ENCODE results near the gene KCNB1. TPM values are rescaled to one million over a fixed set of nuclear protein-coding genes. Genes with fewer than 3 reads are reported as not detected.

Gene KCNB1
- total and polyA plus RNA-seq, 2 donors (not counting 1 experiment from before 2014, with no cell fraction given), result 0.12 TPM; not detected in 1

DNA sequence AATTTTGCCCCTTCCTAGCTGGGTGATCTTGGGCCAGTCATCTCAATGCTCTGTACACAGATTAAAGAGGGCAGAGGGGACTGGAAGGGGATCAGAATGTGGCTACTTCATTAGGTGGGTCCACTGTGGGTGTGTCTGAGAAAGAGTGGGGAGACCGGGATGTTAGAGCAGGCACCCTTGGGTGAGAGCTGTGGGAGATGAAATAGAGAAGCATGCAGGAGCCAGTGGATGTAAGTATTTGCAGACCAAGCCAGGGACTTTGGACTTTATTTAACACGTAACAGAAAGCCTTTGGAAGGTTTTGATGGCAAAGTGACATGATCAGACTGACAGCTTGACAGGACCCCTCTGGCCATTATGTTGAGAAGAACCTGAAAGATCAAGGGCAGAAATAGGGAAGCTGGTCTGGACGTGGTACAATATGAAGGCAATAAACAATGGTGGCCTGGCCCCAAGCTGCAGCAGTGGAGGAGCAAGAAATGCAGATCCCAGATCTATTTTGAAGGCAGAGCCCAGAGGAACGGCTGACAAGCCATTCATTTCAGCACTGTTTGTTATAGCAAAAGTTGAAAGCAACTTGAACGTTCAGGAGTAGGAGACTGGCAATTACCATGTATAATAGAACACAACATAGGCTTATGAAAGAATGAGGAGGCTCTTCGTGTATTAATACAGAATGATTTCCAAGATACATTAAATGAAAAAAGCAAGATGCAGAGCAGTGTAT is 122.1 kb downstream of the KCNB1 start:
- Histone ChIP-seq H4K20me1 (ENCODE audit: control insufficient read depth, insufficient read depth, low read length, poor library complexity, severe bottlenecking) (no peaks in the 10 kb centered on the region), H3K4me2 (replicated peaks; ENCODE audit: low read depth, low read length, poor library complexity, severe bottlenecking) (no peak overlapping the region), H3K79me2 (ENCODE audit: control insufficient read depth, insufficient read depth, low read length) (no peaks in the 10 kb centered on the region), H2AFZ (ENCODE audit: insufficient read depth, low read depth, low read length, poor library complexity, severe bottlenecking) (no peak overlapping the region), H3K27me3 (replicated peaks in 1 of 4; ENCODE audit: control extremely low read depth in 1 of 4, control insufficient read depth in 3 of 4, insufficient read depth in 4 of 4, low read length in 3 of 4) (no peaks in the 10 kb centered on the region), H3K27ac (ENCODE audit: low read length in 2 of 2) (no peak overlapping the region), H3K4me1 (ENCODE audit: control insufficient read depth in 2 of 2, insufficient read depth in 2 of 2, low read length in 2 of 2) (no peaks in the 10 kb centered on the region), H3K9ac (ENCODE audit: low read length) (no peak overlapping the region), H3K4me3 (ENCODE audit: control extremely low read depth in 1 of 5, extremely low read depth in 1 of 5, insufficient read depth in 1 of 5, low read depth in 2 of 5, low read length in 4 of 5) (no peak overlapping the region), H3K36me3 (replicated peaks in 1 of 2; ENCODE audit: control extremely low read depth in 1 of 2, control insufficient read depth in 1 of 2, extremely low read depth in 1 of 2, insufficient read depth in 2 of 2, low read length in 1 of 2) (no peaks in the 10 kb centered on the region), H3K9me3 (ENCODE audit: control extremely low read depth in 1 of 3, control insufficient read depth in 2 of 3, insufficient read depth in 1 of 3, low read length in 2 of 3) (no peaks in the 10 kb centered on the region)
- intact Hi-C loops (cut with micrococcal nuclease), result no loop called here
- no peak for ATAC-seq (ENCODE audit: low read depth)
- TF ChIP-seq EZH2 (IDR thresholded peaks at IDR 0.05; ENCODE audit: borderline replicate concordance, insufficient read depth, low read depth, low read length, poor library complexity, severe bottlenecking), result no peak
- TF ChIP-seq, protein P1, sequence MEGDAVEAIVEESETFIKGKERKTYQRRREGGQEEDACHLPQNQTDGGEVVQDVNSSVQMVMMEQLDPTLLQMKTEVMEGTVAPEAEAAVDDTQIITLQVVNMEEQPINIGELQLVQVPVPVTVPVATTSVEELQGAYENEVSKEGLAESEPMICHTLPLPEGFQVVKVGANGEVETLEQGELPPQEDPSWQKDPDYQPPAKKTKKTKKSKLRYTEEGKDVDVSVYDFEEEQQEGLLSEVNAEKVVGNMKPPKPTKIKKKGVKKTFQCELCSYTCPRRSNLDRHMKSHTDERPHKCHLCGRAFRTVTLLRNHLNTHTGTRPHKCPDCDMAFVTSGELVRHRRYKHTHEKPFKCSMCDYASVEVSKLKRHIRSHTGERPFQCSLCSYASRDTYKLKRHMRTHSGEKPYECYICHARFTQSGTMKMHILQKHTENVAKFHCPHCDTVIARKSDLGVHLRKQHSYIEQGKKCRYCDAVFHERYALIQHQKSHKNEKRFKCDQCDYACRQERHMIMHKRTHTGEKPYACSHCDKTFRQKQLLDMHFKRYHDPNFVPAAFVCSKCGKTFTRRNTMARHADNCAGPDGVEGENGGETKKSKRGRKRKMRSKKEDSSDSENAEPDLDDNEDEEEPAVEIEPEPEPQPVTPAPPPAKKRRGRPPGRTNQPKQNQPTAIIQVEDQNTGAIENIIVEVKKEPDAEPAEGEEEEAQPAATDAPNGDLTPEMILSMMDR (IDR thresholded peaks at IDR 0.05), result no peak
- WGBS (ENCODE audit: insufficient coverage), result 70% methylated on average over 4 of the region's 6 CpGs
- Mint-ChIP-seq H3K9me3 (ENCODE audit: insufficient read depth) (no peaks in the 10 kb centered on the region), H3K4me1 (no peaks in the 10 kb centered on the region), H3K27me3 (peaks cover 21% of the 10 kb centered on the region), H3K4me3 (no peak overlapping the region), H3K27ac (no peak overlapping the region)
- DNase-seq, result no peak
- ChIA-PET CTCF (no interaction called here), POLR2A (no interaction called here)

DNA sequence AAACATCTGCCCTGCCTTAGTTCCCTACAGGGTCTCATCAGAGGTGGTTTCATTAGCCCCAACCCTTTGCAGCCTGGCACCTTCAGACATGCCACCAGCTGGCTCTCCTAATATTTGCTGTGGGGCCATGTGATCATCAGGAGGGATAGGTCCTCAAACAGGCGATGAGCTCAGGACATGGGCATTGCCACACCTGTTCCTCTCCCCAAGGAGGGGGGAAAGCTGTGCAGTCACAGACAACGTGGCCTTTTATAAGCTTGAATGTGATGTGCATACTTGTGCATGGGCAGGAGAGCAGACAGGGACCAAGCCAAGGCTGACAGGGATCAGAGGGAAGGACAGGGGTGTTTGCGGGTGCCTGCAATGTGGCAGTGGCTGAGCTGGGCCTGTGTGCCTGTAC is 125.8 kb downstream of the KCNB1 start:
- Histone ChIP-seq H3K4me3 (ENCODE audit: control extremely low read depth in 1 of 5, extremely low read depth in 1 of 5, insufficient read depth in 1 of 5, low read depth in 2 of 5, low read length in 4 of 5) (no peak overlapping the region), H3K9ac (ENCODE audit: low read length) (no peak overlapping the region), H3K27ac (ENCODE audit: low read length in 2 of 2) (no peak overlapping the region), H3K4me2 (replicated peaks; ENCODE audit: low read depth, low read length, poor library complexity, severe bottlenecking) (no peak overlapping the region), H3K27me3 (replicated peaks in 1 of 4; ENCODE audit: control extremely low read depth in 1 of 4, control insufficient read depth in 3 of 4, insufficient read depth in 4 of 4, low read length in 3 of 4) (peaks cover 0 to 3% (median 0%) of the 10 kb centered on the region in 4 experiments), H3K36me3 (replicated peaks in 1 of 2; ENCODE audit: control extremely low read depth in 1 of 2, control insufficient read depth in 1 of 2, extremely low read depth in 1 of 2, insufficient read depth in 2 of 2, low read length in 1 of 2) (no peaks in the 10 kb centered on the region), H3K79me2 (ENCODE audit: control insufficient read depth, insufficient read depth, low read length) (no peaks in the 10 kb centered on the region), H3K4me1 (ENCODE audit: control insufficient read depth in 2 of 2, insufficient read depth in 2 of 2, low read length in 2 of 2) (no peaks in the 10 kb centered on the region), H4K20me1 (ENCODE audit: control insufficient read depth, insufficient read depth, low read length, poor library complexity, severe bottlenecking) (no peaks in the 10 kb centered on the region), H3K9me3 (ENCODE audit: control extremely low read depth in 1 of 3, control insufficient read depth in 2 of 3, insufficient read depth in 1 of 3, low read length in 2 of 3) (no peaks in the 10 kb centered on the region), H2AFZ (ENCODE audit: insufficient read depth, low read depth, low read length, poor library complexity, severe bottlenecking) (no peak overlapping the region)
- Mint-ChIP-seq H3K4me3 (no peak overlapping the region), H3K27me3 (peaks cover 29% of the 10 kb centered on the region), H3K27ac (no peak overlapping the region), H3K9me3 (ENCODE audit: insufficient read depth) (no peaks in the 10 kb centered on the region), H3K4me1 (no peaks in the 10 kb centered on the region)
- WGBS (ENCODE audit: insufficient coverage), result no CpG with 5 or more reads among the region's 3 CpGs
- ATAC-seq (ENCODE audit: low read depth), result no peak
- no peak for TF ChIP-seq EZH2 (IDR thresholded peaks at IDR 0.05; ENCODE audit: borderline replicate concordance, insufficient read depth, low read depth, low read length, poor library complexity, severe bottlenecking)
- TF ChIP-seq, protein P1 (IDR thresholded peaks at IDR 0.05), result no peak
- ChIA-PET CTCF (interaction anchor here (0.9 kb wide), 1 partner anchor 25 kb away, joined by 3 read pairs; no protein-coding TSS in a partner anchor), POLR2A (no interaction called here)
- intact Hi-C loops (cut with micrococcal nuclease), result no loop called here
- no peak for DNase-seq

Measured in B cell (primary cell).